ENCODE data around the gene LBR.

Gene LBR

GRCh38 chr1:225451340-225451739, 23.5 kb upstream of the LBR start:
- DNase-seq (ENCODE audit: low read depth) = no peak
- TF ChIP-seq CTCF (IDR thresholded peaks at IDR 0.05; ENCODE audit: low read length, missing control alignments) = no peak
- no peak overlapping the region for H3K4me3 ChIP-seq (replicated peaks; ENCODE audit: low read depth, low read length)

GRCh38 chr1:225450491-225451191, 22.8 kb upstream of the LBR start:
- no peak for TF ChIP-seq CTCF (IDR thresholded peaks at IDR 0.05; ENCODE audit: low read length, missing control alignments)
- no peak for DNase-seq (ENCODE audit: low read depth)
- H3K4me3 ChIP-seq (replicated peaks; ENCODE audit: low read depth, low read length) = no peak overlapping the region

DNA sequence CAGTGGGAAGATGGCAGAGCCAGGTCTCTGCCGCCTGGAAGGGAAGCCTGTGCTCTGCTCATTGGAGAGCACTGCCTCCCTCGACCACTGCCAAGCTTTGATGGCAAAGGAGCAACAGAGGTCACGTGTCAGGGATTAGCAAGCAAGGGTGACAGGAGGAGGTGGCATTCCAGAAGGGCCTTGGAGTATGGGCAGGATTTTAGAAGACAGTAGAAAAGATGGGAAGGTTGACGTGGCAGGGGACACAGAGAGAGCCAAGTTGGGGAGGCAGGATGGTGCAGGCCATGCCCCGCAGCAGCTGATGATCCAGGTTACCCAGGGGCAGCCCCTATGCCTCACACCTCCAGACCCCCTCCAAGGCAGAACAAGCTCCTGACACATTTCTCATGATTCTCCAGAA, 21.9 kb upstream of the LBR start:
- H3K4me3 ChIP-seq (replicated peaks; ENCODE audit: low read depth, low read length) = no peak overlapping the region
- no peak for TF ChIP-seq CTCF (IDR thresholded peaks at IDR 0.05; ENCODE audit: low read length, missing control alignments)
- no peak for DNase-seq (ENCODE audit: low read depth)

DNA sequence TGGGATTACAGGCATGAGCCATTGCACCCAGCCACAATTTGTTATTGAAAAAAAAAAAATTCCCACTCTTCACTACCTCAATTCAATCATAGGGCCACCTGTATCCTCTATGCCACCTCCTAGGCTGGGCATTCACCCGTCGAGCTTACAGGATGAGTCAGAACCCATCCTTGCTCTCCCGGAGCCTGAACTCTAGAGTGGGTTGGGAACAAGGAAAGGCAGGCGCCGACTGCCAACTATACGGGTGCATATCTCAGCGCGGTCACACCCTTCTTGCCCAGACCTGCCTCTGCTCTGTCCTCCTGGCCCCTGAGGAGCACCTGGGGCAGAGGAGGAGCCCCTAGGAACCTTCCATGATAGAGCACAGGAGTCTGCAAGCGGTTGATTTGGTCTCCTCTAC, 21.4 kb upstream of the LBR start:
- no peak overlapping the region for H3K4me3 ChIP-seq (replicated peaks; ENCODE audit: low read depth, low read length)
- no peak for TF ChIP-seq CTCF (IDR thresholded peaks at IDR 0.05; ENCODE audit: low read length, missing control alignments)
- no peak for DNase-seq (ENCODE audit: low read depth)

DNA sequence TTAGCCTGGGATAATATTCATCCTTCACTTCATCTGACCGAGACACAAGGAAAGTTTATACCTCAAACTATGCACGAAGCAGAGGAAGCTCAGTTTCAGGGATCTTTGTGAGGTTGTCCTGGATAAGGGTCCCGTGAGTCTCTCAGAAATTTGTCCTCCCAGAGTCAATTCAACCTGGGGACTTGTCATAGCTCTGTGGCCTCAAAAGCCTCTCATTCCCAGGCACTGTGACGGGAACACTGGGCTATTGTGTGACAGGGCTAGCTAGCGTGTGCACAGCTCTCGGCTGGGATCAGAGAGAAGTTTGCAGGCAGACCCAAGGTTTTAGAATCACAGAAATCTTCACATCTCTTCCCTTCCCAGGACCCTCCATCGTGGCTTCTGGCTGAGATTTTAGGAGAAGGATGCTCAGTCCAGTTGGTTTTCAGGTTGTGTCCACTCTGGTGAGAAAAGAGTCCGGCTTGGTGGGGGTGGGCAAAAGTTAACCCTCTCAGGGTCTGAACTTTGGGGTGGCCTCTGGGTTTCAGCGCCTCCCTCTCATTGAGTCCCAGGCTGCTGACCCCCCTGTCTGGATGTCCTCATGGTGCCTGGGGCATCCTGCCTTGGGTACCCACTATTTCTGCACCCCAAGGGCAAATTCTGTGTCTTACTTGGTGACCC, 20.4 kb upstream of the LBR start:
- DNase-seq (ENCODE audit: low read depth) = no peak
- no peak for TF ChIP-seq CTCF (IDR thresholded peaks at IDR 0.05; ENCODE audit: low read length, missing control alignments)
- H3K4me3 ChIP-seq (replicated peaks; ENCODE audit: low read depth, low read length) = no peak overlapping the region

GRCh38 chr1:225447650-225448089, 19.8 kb upstream of the LBR start:
- DNase-seq (ENCODE audit: low read depth) = peak; percentile 58
- no peak for TF ChIP-seq CTCF (IDR thresholded peaks at IDR 0.05; ENCODE audit: low read length, missing control alignments)
- no peak overlapping the region for H3K4me3 ChIP-seq (replicated peaks; ENCODE audit: low read depth, low read length)

All from fibroblast of pulmonary artery (primary cell).